OCI-LY7 (cell line): ENCODE results near the gene OLFML2B. TPM values are rescaled to one million over a fixed set of nuclear protein-coding genes. Genes with fewer than 3 reads are reported as not detected.
"Not testable (repeated sequence)": the region's sequence is repeated elsewhere in the genome, so short reads cannot be mapped to it uniquely, and the experiment has no call there.

ENCODE experiments used
- BruUV-seq: library from RNA; stranded (reverse); fragments of 400-500 nt; replicated peaks from 2 replicates; lab custom pipeline; 2021; lab: Mats Ljungman, UMichigan
- CTCF ChIA-PET: fragments of 300-600 bp; sonication (Branson Sonifier 250); formaldehyde crosslinking; loops from one replicate; lab custom pipeline; 2022; ENCODE audit warnings: antibody characterized with exemption; ENCODE audit not compliant: unreplicated experiment; lab: Charles Lee
- POLR2A ChIA-PET: fragments of 300-600 bp; sonication (Branson Sonifier 250); formaldehyde crosslinking; loops from one replicate; lab custom pipeline; 2022; ENCODE audit warnings: antibody characterized with exemption; lab: Charles Lee
- DNase-seq: peaks from one replicate; pipeline ENCODE4 v3.0.0-alpha.2; 2015; ENCODE audit warnings: low spot score
- H2AFZ ChIP-seq: fragments of 200-600 bp; sonication (generic), shearing (Covaris generic); 2 replicates; pipeline ENCODE4 v1.6.1; 2014; ENCODE audit warnings: mild to moderate bottlenecking, antibody characterized with exemption, low read length, moderate library complexity
- H3K27ac ChIP-seq: fragments of 200-600 bp; sonication (generic); 2 replicates; pipeline ENCODE4 v1.5.1; 2014; ENCODE audit warnings: mixed run types, low read depth, mild to moderate bottlenecking, moderate library complexity, low read length, inconsistent platforms; ENCODE audit not compliant: poor library complexity, severe bottlenecking
- H3K36me3 ChIP-seq: fragments of 200-600 bp; sonication (generic); 2 replicates; pipeline ENCODE4 v1.6.1; 2014; ENCODE audit warnings: mild to moderate bottlenecking, antibody characterized with exemption, low read length, moderate library complexity, mixed read lengths; ENCODE audit not compliant: insufficient read depth
- H3K4me1 ChIP-seq: fragments of 200-600 bp; sonication (generic); 2 replicates; pipeline ENCODE4 v1.5.1; 2014; ENCODE audit warnings: mild to moderate bottlenecking, low read length; ENCODE audit not compliant: insufficient read depth, poor library complexity, severe bottlenecking
- H3K4me2 ChIP-seq: fragments of 200-600 bp; sonication (generic); 2 replicates; pipeline ENCODE4 v1.6.1; 2014; ENCODE audit warnings: mild to moderate bottlenecking, low read length
- H3K4me3 ChIP-seq: fragments of 200-600 bp; sonication (generic); 2 replicates; pipeline ENCODE4 v1.5.1; 2014; ENCODE audit warnings: mild to moderate bottlenecking, low read depth, low read length; ENCODE audit not compliant: poor library complexity, severe bottlenecking
- H3K79me2 ChIP-seq: fragments of 200-600 bp; sonication (generic); 2 replicates; pipeline ENCODE4 v1.6.1; 2016; ENCODE audit warnings: low read depth, mild to moderate bottlenecking, low read length, moderate library complexity, mixed read lengths; ENCODE audit not compliant: insufficient read depth
- H3K9me2 ChIP-seq: fragments of 200-600 bp; sonication (generic); 2 replicates; pipeline ENCODE4 v1.6.1; 2016; ENCODE audit warnings: mild to moderate bottlenecking, low read length, mixed read lengths; ENCODE audit not compliant: insufficient read depth
- H3K9me3 ChIP-seq: fragments of 200-600 bp; sonication (generic); 2 replicates; pipeline ENCODE4 v1.6.1; 2014; ENCODE audit warnings: mild to moderate bottlenecking, mixed run types, low read length, mixed read lengths
- H4K20me1 ChIP-seq: fragments of 200-600 bp; sonication (generic); 2 replicates; pipeline ENCODE4 v1.6.1; 2014; ENCODE audit warnings: mild to moderate bottlenecking, antibody characterized with exemption, low read length, moderate library complexity, mixed read lengths; ENCODE audit not compliant: insufficient read depth
- CTCF ChIP-seq: fragments of 200-600 bp; sonication (generic); conservative IDR thresholded peaks from 2 replicates; pipeline ENCODE4 v1.5.1; 2014; ENCODE audit warnings: mild to moderate bottlenecking, antibody characterized with exemption, low read length, moderate library complexity, mixed read lengths
- EZH2phosphoT487 ChIP-seq: fragments of 200-600 bp; sonication (generic); IDR thresholded peaks from 2 replicates; pipeline ENCODE4 v1.6.1; 2018; ENCODE audit warnings: low read depth, borderline replicate concordance, mild to moderate bottlenecking, mixed run types, antibody characterized with exemption, low read length, moderate library complexity, mixed read lengths
- intact Hi-C: fragments of 100-400 bp; cut with micrococcal nuclease; formaldehyde crosslinking; loops from one replicate; pipeline ENCODE4 v1.10.0; 2022; ENCODE audit not compliant: unreplicated experiment
- total RNA-seq, 2 experiments: library from RNA; depleted of rRNA in 1 of 2; stranded (reverse); fragments of >200 nt in 1 of 2; shearing (Covaris generic) in 1 of 2; gene quantifications; 2 replicates each; pipeline ENCODE4 v1.2.3, GENCODE V29; 2014 to 2022

The OLFML2B gene
- total RNA-seq, 2 experiments from 2014 or later = not detected

GRCh38 chr1:162069334-162070093, 45.8 kb upstream of the OLFML2B start, which contains the start of gene NOS1AP:
NOS1AP (plus strand) TSS chr1:162069691; CDS start chr1:162070178, 487 bp downstream.
- CTCF ChIA-PET = no interaction called here
- no peaks in the 10 kb centered on the region for H3K4me1 ChIP-seq
- peak within 1 kb of the TSS; percentile 64 for H3K4me3 ChIP-seq
- no TSS peak for BruUV-seq
- TF ChIP-seq CTCF (no peak), EZH2phosphoT487 (no peak)
- no peaks in the 10 kb centered on the region for H3K79me2 ChIP-seq
- POLR2A ChIA-PET = no interaction called here
- H3K4me2 ChIP-seq = peak within 1 kb of the TSS; percentile 78
- peak; percentile 46 for DNase-seq
- H3K27ac ChIP-seq = no peak within 1 kb of the TSS
- H3K9me2 ChIP-seq = no peaks in the 10 kb centered on the region
- no peak within 1 kb of the TSS for H2AFZ ChIP-seq
- intact Hi-C loops = no loop called here
- H3K9me3 ChIP-seq = no peaks in the 10 kb centered on the region
- no peaks in the 10 kb centered on the region for H3K36me3 ChIP-seq
- H4K20me1 ChIP-seq = no peaks in the 10 kb centered on the region

- no TSS peak for BruUV-seq
- Histone ChIP-seq H3K27ac (no peak overlapping the region), H3K36me3 (no peaks in the 10 kb centered on the region), H3K9me3 (no peaks in the 10 kb centered on the region), H3K4me3 (no peak overlapping the region), H4K20me1 (no peaks in the 10 kb centered on the region), H3K4me1 (no peaks in the 10 kb centered on the region), H3K79me2 (no peaks in the 10 kb centered on the region), H2AFZ (no peak overlapping the region), H3K9me2 (no peaks in the 10 kb centered on the region), H3K4me2 (no peak overlapping the region)
- no peak for TF ChIP-seq EZH2phosphoT487
- no peak for TF ChIP-seq CTCF
- no peak for DNase-seq
- CTCF ChIA-PET = no interaction called here
- intact Hi-C loops = no loop called here
- POLR2A ChIA-PET = no interaction called here
Measured at GRCh38 chr1:162068301-162068700, 44.6 kb upstream of the OLFML2B start.

GRCh38 chr1:162067466-162067865, 43.8 kb upstream of the OLFML2B start:
- CTCF ChIA-PET = no interaction called here
- H3K36me3 ChIP-seq = no peaks in the 10 kb centered on the region
- H3K4me3 ChIP-seq = no peak overlapping the region
- BruUV-seq = no TSS peak
- H3K9me3 ChIP-seq = no peaks in the 10 kb centered on the region
- H3K79me2 ChIP-seq = no peaks in the 10 kb centered on the region
- intact Hi-C loops = no loop called here
- no peak overlapping the region for H3K27ac ChIP-seq
- H2AFZ ChIP-seq = no peak overlapping the region
- H3K9me2 ChIP-seq = no peaks in the 10 kb centered on the region
- no peaks in the 10 kb centered on the region for H4K20me1 ChIP-seq
- no peaks in the 10 kb centered on the region for H3K4me1 ChIP-seq
- H3K4me2 ChIP-seq = no peak overlapping the region
- POLR2A ChIA-PET = no interaction called here
- TF ChIP-seq EZH2phosphoT487 = no peak
- TF ChIP-seq CTCF = no peak
- DNase-seq = no peak

GRCh38 chr1:162066836-162067235, 43.2 kb upstream of the OLFML2B start:
- intact Hi-C loops, H3K4me2 ChIP-seq, H3K4me1 ChIP-seq, H3K9me2 ChIP-seq, BruUV-seq, CTCF ChIA-PET, H3K79me2 ChIP-seq, DNase-seq, H3K36me3 ChIP-seq, H3K27ac ChIP-seq, H4K20me1 ChIP-seq, H3K4me3 ChIP-seq, H2AFZ ChIP-seq, H3K9me3 ChIP-seq, POLR2A ChIA-PET: not testable (repeated sequence)
